ENCODE measurements around the gene RNF25. TPM values are rescaled to one million over a fixed set of nuclear protein-coding genes. Genes with fewer than 3 reads are reported as not detected.

RNF25 gene
- total RNA-seq, 2 donors from 2014 or later, result 24.5 to 32.1 TPM

DNA sequence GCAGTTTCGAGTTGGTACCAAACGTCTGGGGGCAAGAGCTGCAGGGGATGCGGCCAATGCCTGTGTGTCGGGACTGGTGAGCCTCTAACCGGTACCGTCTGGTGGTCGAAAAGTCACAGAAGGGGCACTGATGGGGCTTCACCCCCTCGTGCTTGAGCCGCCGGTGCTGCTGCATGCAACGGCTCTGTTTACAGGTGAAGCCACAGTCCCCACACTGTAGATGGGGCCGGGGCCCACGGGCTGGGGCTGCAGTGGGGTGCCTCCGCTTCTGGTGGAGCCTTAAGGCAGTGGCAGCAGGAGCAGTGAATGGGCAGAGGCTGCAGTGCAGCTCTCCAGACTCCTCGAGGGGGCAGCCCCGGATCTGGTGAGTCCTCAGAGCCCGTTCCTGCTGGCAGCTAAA lies 29.0 kb downstream of the RNF25 start:
- Histone ChIP-seq H3K4me3 (ENCODE audit: low read length) (no peak overlapping the region), H3K9me3 (ENCODE audit: control insufficient read depth, low read length) (no peaks in the 10 kb centered on the region), H3K9ac (ENCODE audit: extremely low read depth, low read length, poor library complexity, severe bottlenecking) (no peak overlapping the region), H3K27ac (ENCODE audit: low read depth, low read length) (no peak overlapping the region), H3K27me3 (ENCODE audit: control insufficient read depth, insufficient read depth, low read length, poor library complexity, severe bottlenecking) (no peaks in the 10 kb centered on the region), H3K4me1 (ENCODE audit: control insufficient read depth, insufficient read depth, low read length) (no peaks in the 10 kb centered on the region), H3K36me3 (ENCODE audit: control insufficient read depth, insufficient read depth, low read length) (peaks cover 77% of the 10 kb centered on the region)
- Mint-ChIP-seq H3K27ac (no peak overlapping the region), H3K27me3 (ENCODE audit: insufficient read depth) (no peaks in the 10 kb centered on the region), H3K9me3 (no peaks in the 10 kb centered on the region), H3K4me3 (no peak overlapping the region), H3K36me3 (ENCODE audit: low read depth) (peaks cover 65% of the 10 kb centered on the region), H3K4me1 (no peaks in the 10 kb centered on the region)
- no peak for TF ChIP-seq CTCF (conservative IDR thresholded peaks at IDR 0.05)
- no peak for DNase-seq
- WGBS, 2 experiments (ENCODE audit: insufficient coverage in 1 of 2, insufficient read length in 1 of 2), result 90 to 93% methylated on average over 11 to 17 of the region's 17 CpGs

DNA sequence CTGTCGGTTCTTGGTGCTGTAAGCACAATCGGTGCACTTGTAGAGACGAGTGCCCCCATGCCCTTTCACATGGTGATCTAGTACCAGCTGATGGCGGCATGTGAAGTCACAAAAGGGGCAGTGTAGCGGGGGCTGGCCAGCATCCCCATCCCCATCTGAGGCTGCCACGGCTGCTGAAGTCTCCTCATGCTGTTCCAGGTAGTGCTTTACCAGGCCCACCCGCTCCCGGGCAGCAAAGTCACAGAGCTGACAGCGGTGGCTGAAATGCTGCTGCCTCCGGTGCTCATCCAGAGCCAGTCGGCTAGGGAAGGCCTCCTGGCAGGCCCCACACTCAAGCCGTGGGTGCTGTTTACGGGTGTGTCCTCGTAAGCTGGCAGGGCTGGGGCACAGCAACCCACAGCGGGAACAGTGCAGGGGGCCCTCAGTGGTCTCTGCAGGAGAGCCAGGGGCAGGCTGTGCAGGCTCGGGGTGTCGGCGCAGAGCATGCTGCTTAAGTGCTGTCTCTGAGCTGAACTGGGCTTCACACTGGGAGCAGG lies 29.6 kb downstream of the RNF25 start:
- 93 to 99% methylated on average over 13 to 18 of the region's 18 CpGs for WGBS, 2 experiments (ENCODE audit: insufficient coverage in 1 of 2, insufficient read length in 1 of 2)
- H3K36me3 ChIP-seq (ENCODE audit: control insufficient read depth, insufficient read depth, low read length), result peaks cover 78% of the 10 kb centered on the region
- no peaks in the 10 kb centered on the region for H3K4me1 Mint-ChIP-seq

DNA sequence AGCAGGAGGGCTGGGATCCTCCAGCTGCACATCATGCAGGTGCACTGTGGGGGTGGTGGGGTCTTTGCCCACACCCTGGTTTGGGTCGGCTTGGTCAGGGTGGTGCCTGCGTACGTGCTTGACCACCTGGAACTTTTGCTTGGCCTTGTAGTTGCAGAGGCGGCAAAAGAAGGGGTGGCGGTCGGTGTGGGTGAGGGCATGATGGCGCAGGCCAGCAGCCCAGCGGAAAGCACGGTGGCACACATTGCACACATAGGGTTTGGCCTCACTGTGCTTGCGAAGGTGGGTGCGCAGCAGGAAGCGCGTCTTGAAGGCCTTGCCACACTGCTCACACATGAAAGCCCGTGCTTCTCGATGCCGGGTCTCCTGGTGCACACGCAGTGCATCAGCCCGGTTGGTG lies 33.4 kb downstream of the RNF25 start:
- Mint-ChIP-seq H3K27me3 (ENCODE audit: insufficient read depth) (no peaks in the 10 kb centered on the region), H3K27ac (no peak overlapping the region), H3K9me3 (no peaks in the 10 kb centered on the region), H3K4me3 (no peak overlapping the region), H3K4me1 (no peaks in the 10 kb centered on the region), H3K36me3 (ENCODE audit: low read depth) (peaks cover 78% of the 10 kb centered on the region)
- no peak for TF ChIP-seq CTCF (conservative IDR thresholded peaks at IDR 0.05)
- Histone ChIP-seq H3K4me3 (ENCODE audit: low read length) (no peak overlapping the region), H3K36me3 (ENCODE audit: control insufficient read depth, insufficient read depth, low read length) (peaks cover 79% of the 10 kb centered on the region), H3K27ac (ENCODE audit: low read depth, low read length) (no peak overlapping the region), H3K9me3 (ENCODE audit: control insufficient read depth, low read length) (no peaks in the 10 kb centered on the region), H3K27me3 (ENCODE audit: control insufficient read depth, insufficient read depth, low read length, poor library complexity, severe bottlenecking) (no peaks in the 10 kb centered on the region), H3K4me1 (ENCODE audit: control insufficient read depth, insufficient read depth, low read length) (peaks cover 7% of the 10 kb centered on the region), H3K9ac (ENCODE audit: extremely low read depth, low read length, poor library complexity, severe bottlenecking) (no peak overlapping the region)
- WGBS, 2 experiments (ENCODE audit: insufficient coverage in 1 of 2, insufficient read length in 1 of 2), result 97 to 99% methylated on average over 16 to 18 of the region's 18 CpGs
- DNase-seq, result no peak

More for the DNA sequence above, 29.6 kb downstream of the RNF25 start:
- no peaks in the 10 kb centered on the region for H3K27me3 Mint-ChIP-seq (ENCODE audit: insufficient read depth)
- DNase-seq, result no peak
- H3K36me3 Mint-ChIP-seq (ENCODE audit: low read depth), result peaks cover 66% of the 10 kb centered on the region
- no peak overlapping the region for H3K27ac Mint-ChIP-seq
- H3K9me3 Mint-ChIP-seq, result no peaks in the 10 kb centered on the region
- TF ChIP-seq CTCF (conservative IDR thresholded peaks at IDR 0.05), result no peak
- H3K4me3 Mint-ChIP-seq, result no peak overlapping the region
- H3K27me3 ChIP-seq (ENCODE audit: control insufficient read depth, insufficient read depth, low read length, poor library complexity, severe bottlenecking), result no peaks in the 10 kb centered on the region
- no peak overlapping the region for H3K27ac ChIP-seq (ENCODE audit: low read depth, low read length)
- no peaks in the 10 kb centered on the region for H3K9me3 ChIP-seq (ENCODE audit: control insufficient read depth, low read length)
- no peak overlapping the region for H3K9ac ChIP-seq (ENCODE audit: extremely low read depth, low read length, poor library complexity, severe bottlenecking)
- H3K4me1 ChIP-seq (ENCODE audit: control insufficient read depth, insufficient read depth, low read length), result no peaks in the 10 kb centered on the region
- no peak overlapping the region for H3K4me3 ChIP-seq (ENCODE audit: low read length)
